RCC 7860 (cell line): ENCODE measurements around the gene LURAP1L.
"Not testable (repeated sequence)": the region's sequence is repeated elsewhere in the genome, so short reads cannot be mapped to it uniquely, and the experiment has no call there.

ENCODE experiments used
- DNase-seq: peaks from one replicate; pipeline ENCODE4 v3.0.0-alpha.2; 2015; ENCODE audit warnings: low spot score
- FAIRE-seq: peaks from 2 replicates; lab custom pipeline; 2012; peaks lifted over from hg19 to GRCh38; lab: Jason Lieb, UNC

LURAP1L gene

DNA sequence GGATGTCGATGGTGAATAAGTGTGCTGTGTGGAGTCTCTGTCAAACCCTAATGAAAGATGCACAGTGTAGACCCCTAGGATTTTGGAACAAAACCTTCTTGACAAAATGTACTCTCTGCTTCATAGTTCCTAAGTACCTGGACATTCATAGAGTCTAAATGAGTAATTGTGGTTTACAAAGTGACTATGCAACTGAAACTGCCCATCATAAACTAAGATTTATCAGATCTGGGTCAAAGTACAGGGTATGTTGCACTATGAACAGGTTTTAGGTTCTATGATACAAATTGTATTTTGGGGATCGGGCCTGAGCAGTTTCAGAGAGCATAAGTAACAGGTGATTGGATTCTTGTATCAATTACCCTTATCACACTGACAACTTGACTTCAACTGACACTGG is 79.4 kb downstream of the LURAP1L start:
- DNase-seq: no peak
- FAIRE-seq: no peak

DNA sequence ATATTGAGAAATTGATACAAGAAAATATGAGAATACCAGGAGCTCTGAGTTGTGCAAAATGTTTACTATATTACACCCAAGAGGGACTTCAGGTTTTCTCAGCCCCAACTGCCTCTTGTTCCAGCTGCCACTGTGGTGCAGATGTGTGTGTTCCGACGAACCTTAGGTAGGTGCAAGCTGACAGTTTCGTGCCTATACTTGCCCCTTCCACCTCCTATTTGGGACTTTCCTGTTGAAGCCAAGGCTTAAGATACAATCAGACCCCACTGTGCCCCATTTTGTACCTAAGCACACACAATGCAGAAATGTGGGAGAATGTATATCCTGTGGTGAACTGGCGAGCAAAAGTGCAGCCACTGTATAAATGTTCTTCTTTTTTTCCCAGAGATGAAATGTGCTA is 80.2 kb downstream of the LURAP1L start:
- DNase-seq (no peak), FAIRE-seq (no peak)

DNA sequence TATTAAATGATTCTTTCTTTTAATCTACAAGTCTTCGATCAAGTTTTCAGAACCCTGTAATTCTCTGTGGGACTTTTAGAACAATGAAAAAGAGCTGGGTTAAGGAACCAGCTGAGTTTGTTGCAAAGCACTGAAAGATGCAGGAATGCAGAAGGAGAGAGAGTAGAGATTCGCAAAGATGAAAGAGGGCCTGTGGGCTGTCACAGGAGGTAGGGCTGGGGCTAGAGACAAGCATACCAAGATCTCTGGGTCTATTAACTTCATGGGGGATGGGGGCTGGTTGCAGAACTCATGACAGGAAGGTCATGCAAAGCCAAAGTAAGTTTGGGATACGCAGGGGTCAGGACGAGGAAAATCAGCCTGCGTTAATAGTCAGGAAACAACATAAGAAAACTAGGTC is 81.8 kb downstream of the LURAP1L start:
- no peak for FAIRE-seq
- DNase-seq: no peak

DNA sequence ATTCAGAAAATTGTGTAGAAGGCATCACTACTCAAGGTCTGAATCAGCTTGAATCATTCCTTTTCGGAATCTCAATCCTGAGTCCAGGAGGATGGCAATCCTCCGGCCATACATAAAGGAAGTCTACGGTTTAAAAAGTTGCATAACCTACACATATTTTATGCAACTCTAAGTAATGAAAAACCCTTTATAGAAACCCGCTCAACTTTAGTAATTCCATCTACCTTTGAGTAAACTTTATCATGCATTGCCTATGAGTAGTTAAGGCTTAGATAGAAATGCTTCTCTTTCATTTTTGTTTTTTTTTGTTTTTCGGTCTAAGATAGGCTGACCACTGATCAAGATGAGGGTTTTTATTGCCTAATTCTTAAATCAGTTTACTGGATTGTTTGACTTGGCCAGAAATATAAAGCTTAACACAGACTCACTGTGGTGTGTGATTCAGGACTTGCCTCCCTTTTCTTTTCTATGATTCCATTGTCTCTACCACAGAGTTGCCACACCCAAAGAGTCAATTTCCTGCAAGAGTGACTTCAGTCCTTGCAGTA is 85.0 kb downstream of the LURAP1L start:
- FAIRE-seq (peak; percentile 84), DNase-seq (peak; percentile 64)

DNA sequence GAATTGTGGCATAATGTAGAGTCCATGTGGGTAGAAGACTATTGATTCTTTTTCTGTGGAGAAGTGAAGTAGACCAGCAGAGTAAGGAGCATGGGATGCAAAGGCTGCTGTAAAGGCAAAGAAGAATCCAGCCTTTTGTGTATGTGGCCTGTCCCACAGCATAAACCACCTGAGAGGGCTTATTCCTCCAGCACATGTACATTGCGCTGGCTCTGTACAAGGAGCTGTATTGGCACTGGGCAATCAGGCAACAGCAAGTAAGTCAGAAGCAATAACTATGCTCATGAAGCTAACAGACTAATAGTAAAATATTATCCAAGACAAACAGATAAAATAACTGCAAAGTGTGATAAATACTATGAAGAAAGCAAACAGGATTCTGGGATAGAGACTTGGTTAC is 86.2 kb downstream of the LURAP1L start:
- DNase-seq (no peak), FAIRE-seq (no peak)

DNA sequence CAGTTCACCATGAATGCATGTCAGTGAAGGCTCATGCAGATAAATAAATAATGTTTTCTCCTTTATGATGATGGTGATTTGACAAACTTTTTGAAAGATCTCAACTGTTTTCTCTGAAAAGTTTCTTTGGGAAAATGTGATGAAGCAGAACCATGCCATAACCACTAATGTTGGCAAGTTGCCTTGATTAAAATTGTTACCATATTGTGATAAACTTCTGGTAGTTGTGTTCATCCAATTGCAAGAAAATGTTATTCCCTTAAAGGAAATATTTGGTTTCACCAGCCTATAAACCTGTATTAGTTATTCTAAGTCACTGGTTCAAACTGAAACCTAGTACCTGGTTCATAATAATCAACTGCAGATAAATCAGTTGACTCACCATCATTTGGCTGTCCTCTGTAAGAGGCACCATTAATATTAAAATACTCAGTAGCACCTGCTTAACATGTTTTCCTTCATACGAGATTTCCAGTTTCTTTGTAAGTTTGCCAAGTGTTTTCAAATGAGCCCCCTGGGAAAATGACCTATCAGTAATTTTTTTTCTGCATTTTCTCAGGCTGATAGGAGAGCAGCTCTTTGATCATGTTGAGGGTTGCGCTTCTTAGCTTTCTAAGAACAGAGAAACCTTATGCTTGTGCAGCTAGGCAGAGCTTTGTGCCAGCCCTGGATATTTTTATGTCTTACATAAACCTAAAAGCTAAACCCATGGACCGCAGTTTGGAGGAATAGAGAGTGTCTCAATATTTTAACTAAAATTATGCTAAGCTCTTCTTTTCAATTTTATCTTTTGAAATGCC is 88.0 kb downstream of the LURAP1L start:
- DNase-seq: no peak
- no peak for FAIRE-seq

DNA sequence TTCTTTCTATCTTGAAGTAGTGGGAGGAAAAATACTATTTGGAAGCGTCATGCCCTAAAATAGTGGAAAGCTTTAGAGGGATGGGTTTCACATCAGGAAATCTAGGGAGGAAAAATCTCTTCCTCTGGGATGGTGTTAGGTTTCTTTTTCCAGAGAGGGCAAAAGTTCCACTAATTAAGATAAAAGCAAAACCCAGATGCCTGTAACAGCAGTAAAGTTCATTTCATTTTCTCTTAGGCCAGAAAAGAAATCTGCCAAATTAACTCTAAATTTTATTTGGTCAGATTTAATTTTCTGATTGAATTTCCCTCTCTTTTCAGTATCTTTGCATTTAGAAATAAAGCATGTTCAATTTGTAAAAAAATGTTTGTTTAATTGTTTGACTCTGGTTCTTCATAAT is 88.8 kb downstream of the LURAP1L start:
- FAIRE-seq: no peak
- no peak for DNase-seq

DNA sequence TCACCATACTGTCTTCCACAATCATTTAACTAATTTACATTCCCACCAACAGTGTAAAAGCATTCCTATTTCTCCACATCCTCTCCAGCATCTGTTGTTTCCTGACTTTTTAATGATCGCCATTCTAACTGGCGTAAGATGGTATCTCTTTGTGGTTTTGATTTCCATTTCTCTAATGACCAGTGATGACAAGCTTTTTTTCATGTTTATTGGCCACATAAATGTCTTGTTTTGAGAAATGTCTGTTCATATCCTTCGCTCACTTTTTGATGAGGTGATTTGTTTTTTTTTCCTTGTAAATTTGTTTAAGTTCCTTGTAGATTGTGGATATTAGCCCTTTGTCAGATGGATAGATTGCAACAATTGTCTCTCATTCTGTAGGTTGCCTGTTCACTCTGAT is 90.6 kb downstream of the LURAP1L start:
- DNase-seq, FAIRE-seq: not testable (repeated sequence)
